Lung microvascular endothelial cell (primary cell): Measurements from ENCODE around the gene HSD17B11. TPM values are rescaled to one million over a fixed set of nuclear protein-coding genes. Genes with fewer than 3 reads are reported as not detected.

Experiments used
- DNase-seq, 2 donors: peaks; one replicate each; pipeline versions ENCODE4 v3.0.0 to v3.0.0-alpha.2; 2010; ENCODE audit warnings: low read depth in 2 of 2
- total RNA-seq: library from RNA; depleted of rRNA; stranded (reverse); fragments of >200 nt; gene quantifications from 2 replicates; pipeline ENCODE4 v1.2.1, GENCODE V29; 2014

Gene HSD17B11
- total RNA-seq, 1 donor from 2014 or later: 31.2 TPM

DNA sequence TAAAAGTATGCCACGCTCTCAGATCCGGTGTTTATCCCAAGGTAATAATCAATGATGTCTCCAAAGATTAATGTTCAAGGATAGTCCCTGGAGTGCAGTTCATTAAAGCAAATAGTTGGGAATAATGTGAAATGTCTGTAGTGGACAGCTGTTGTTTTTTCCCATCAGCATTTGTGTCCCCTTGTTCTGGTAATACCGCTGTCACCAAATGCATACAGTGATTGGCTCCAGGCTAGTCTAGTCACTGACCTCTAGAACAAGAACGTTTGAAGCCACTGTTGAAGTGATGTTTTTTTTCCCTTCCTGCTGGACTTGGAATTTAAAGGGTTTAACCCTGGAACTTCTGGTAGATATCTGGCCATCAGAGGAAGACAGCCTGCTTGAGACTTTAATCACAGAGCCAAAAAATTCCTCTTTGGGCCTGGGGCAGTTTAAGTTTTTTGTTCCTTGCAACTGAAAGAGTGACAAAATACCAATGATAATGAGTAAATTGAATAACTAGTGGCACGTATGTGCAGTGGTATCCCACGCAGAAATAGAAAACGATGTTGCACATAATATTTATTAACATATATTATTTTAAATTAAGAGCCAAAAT lies 30.6 kb downstream of the HSD17B11 start:
- DNase-seq: no peak

DNA sequence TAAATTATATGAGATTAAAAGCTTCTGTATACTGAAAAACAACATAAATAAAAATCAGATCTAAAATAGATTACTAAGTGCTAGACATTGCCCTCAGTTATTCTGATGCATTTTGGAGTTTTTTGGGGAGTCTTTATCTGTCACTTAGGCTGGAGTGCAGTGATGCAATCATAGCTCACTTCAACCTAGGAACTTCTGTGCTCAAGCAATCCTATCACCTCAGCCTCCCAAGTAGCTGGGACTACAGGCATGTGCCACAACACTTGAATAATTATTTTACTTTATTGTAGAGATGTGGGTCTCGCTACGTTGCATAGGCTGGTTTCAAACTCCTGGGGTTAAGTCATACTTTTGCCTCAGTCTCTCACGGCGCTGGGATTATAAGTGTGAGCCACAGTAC lies 31.7 kb downstream of the HSD17B11 start:
- no peak for DNase-seq

DNA sequence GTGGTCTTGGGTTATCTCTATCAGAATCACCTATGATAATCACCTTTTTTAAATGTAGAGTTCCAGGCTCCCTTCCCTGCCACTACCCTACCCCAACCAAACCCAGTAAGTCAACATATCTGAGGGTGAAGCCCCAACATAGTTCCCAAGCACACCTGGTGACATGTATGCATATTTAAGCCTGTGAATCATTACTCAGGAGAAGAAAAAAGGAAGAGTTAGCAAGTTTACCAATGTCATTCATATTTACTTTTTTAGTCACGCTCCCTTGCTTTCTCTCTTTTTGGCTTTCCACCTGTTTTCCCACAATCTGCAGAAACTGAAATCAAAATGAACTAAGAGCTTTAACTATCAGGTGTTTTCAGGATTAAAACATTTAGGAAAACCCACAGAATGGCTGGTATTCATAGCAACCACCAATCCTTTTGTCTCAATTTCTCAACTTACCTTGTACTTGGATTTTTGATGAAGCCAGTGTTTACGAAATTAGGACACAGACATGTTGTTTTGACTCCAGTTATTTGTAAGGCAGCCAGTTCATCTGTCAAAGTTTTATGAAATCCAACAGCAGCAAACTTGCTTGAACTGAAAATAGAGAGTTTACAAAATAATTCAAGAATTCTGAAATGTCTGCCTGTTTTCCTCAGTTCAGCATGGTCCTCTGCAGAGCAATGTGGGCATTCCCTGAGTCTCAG lies 34.0 kb downstream of the HSD17B11 start:
- DNase-seq: no peak

GRCh38 chr4:87354168-87355102 lies 36.6 kb downstream of the HSD17B11 start:
- peak in 1 of 2 donors; percentile 36 for DNase-seq

DNA sequence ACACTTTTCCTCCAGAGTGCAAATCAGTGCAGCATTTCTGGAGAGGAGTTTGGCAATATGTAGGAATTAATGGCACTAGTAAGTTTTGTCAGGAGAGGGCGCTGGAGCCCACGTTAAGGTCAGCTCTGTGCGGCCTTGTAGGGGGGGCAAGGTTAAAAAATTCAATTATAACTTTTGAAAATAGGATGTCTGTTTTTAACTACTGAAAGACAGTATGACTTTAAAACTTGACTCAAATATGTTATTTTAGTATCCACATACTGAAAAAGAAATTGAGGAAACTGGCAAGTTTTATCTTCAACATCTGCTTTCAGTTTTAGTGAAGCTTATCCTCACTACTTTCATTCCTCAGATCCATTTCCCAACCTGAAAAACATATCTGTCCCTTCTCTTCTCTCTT lies 37.4 kb downstream of the HSD17B11 start:
- peak; percentile 72 to 79 for DNase-seq

DNA sequence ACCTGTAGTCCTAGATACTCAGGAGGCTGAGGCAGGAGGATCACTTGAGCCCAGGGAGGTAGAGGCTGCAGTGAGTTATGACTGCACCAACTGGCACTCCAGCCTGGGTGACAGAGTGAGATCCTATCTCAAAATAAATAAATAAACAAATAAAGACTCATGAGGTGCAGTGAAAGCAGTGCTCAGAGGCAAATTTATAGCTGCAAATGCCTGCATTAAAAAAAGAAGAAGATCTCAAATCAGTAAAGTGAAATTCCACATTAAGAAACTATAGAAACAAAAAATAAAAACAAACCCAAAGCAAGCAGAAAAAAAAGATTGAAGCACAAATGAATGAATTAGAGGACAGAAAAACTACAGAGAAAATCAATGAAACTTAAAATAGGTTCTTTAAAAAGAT lies 45.8 kb downstream of the HSD17B11 start:
- no peak for DNase-seq

DNA sequence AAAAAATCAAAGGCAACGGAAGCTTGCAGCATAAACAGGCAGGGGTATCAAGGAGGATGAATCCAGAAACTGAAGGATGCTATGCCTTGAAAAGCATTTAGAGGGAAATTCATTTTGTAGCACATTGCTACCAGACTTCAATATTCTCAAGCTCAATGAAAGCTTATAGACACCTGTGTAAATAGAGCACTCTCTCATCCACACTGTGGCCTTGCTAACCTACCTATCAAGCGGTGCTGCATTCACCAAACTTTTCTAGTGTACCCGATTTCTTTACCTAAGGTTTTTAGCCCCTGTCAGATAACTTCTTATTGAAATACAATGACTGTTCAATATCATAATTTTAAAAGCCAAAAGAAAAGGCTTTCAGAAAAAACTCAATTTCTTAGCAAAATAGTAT lies 48.1 kb downstream of the HSD17B11 start:
- no peak for DNase-seq

- DNase-seq: peak in 1 of 2 donors; percentile 8
Measured at GRCh38 chr4:87341954-87342635, 48.9 kb downstream of the HSD17B11 start.

- no peak for DNase-seq
Measured at GRCh38 chr4:87339440-87339839, 51.5 kb downstream of the HSD17B11 start.

- DNase-seq: no peak
Measured at GRCh38 chr4:87337361-87337760, 53.6 kb downstream of the HSD17B11 start.

- DNase-seq: no peak
Measured at GRCh38 chr4:87333267-87333666, 57.7 kb downstream of the HSD17B11 start.

- no peak for DNase-seq
Measured at GRCh38 chr4:87330761-87331160, 60.2 kb downstream of the HSD17B11 start.

DNA sequence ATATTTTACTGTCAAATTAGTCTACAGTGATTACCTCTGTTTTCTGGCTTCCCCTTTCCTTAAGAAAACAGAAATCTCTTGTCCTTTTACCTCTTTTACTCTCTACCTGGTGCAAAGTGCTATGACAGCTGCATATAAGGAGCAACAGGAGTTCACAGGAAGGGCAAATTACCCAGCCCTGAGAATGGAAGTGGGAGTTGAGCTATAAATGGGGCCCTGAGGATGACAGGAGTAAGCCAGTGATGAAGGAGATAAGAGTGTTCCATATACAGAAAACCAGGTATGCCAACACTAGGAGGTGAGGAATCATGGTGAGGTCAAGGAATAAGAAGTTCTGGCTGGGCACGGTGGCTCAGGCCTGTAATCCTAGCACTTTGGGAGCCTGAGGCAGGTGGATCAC lies 63.9 kb downstream of the HSD17B11 start:
- DNase-seq: no peak

- DNase-seq: no peak
Measured at GRCh38 chr4:87326460-87326859, 64.5 kb downstream of the HSD17B11 start.

- no peak for DNase-seq
Measured at GRCh38 chr4:87322754-87323153, 68.2 kb downstream of the HSD17B11 start, which contains the start of gene HSD17B13. TSS of gene HSD17B13 (minus strand) at chr4:87322882. CDS start at chr4:87322841, 41 bp downstream.

DNA sequence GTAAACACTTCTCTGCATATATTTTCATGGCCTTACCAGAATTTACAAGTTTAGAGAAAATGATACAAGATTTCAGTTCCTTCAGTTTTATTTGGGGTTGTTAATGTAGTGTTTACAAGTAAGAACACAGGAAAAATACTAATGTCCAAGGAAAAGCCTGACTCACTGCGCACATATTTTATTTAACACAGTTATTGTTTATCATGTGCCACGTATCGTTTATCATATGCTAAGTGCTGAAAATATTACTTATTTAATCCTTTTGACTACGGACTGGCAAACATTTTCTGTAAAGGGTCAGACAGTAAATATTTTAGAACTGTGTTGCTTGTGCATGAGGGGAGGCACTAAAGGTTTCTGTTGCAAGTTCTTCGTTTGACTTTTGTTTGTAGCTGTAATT lies 69.1 kb downstream of the HSD17B11 start:
- DNase-seq: no peak

DNA sequence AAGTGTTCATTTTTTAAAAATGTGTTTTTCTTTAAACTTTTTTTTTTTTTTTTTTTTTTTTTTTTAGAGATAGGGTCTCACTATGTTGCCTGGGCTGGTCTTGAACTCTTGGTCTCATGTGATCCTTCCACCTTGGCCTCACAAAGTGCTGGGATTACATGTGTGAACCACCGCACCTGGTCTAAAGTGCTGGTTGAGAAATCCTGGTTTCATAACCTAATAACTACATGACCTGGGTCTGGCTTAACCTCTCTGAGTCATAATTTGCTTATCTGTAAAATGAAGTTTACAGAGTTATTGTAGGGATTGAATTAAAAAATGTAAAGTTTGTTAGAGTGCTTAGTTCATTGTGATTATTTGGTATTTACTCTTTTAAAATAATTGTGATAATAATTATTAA lies 73.5 kb downstream of the HSD17B11 start:
- no peak for DNase-seq

GRCh38 chr4:87316961-87317360 lies 74.0 kb downstream of the HSD17B11 start:
- no peak for DNase-seq

- DNase-seq: peak in 1 of 2 donors; percentile 20
Measured at GRCh38 chr4:87315000-87315399, 76.0 kb downstream of the HSD17B11 start.

DNA sequence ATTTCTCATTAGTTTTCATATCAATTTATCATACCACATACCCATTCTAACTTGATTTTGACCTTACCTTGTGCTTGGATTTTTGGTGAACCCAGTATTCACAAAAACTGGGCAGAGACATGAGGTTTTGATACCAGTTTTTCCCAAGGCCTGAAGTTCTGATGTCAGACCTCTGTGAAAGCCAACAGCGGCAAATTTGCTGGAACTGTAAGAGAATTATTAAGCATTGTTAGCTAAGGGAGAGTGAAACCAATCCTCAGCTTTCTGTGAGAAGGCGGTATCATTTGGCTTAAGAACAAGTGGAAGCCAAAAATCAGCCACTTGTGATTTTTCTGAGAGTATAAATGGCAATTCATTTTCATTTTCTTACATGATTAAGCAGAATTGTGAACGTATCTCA lies 77.2 kb downstream of the HSD17B11 start:
- no peak for DNase-seq

DNA sequence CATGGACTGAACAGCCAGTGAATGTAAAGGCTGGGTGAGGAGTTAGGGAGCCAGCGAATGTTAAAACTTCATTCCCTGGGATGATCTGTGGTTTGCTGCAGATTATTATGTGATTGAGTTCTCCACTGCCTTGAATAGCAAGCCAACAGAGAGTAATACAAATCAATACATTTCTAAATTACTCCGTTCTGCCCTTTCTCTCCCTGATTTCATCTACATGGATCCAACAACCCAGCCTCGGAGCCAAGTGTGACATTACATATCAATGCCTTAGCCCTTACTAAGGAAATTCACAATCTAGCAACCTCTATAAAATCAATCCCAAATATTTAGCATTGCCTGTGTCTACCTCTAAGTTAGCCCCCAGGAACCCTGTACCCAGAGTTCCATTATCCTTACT lies 79.3 kb downstream of the HSD17B11 start:
- no peak for DNase-seq
